Nephron (organoid): ENCODE measurements around the gene FAM163A.
"Not testable (repeated sequence)": the region's sequence is repeated elsewhere in the genome, so short reads cannot be mapped to it uniquely, and the experiment has no call there.

Experiments
- H3K27ac Mint-ChIP-seq, 3 experiments: 2 replicates each; pipeline ENCODE4 v1.8.0; 2020; ENCODE audit warnings: mixed read lengths in 3 of 3, mild to moderate bottlenecking in 2 of 3, moderate library complexity in 1 of 3
- H3K27me3 Mint-ChIP-seq: 2 replicates; pipeline ENCODE4 v1.8.0; 2021; ENCODE audit warnings: low read depth, mild to moderate bottlenecking, moderate library complexity, mixed read lengths
- H3K36me3 Mint-ChIP-seq: 2 replicates; pipeline ENCODE4 v1.8.0; 2020; ENCODE audit warnings: low read depth, mixed read lengths
- H3K4me1 Mint-ChIP-seq: 2 replicates; pipeline ENCODE4 v1.8.0; 2020; ENCODE audit warnings: mixed read lengths
- H3K4me3 Mint-ChIP-seq, 3 experiments: 2 replicates each; pipeline ENCODE4 v1.8.0; 2020; ENCODE audit warnings: mild to moderate bottlenecking in 3 of 3, mixed read lengths in 3 of 3, moderate library complexity in 2 of 3
- H3K9me3 Mint-ChIP-seq: 2 replicates; pipeline ENCODE4 v1.8.0; 2020; ENCODE audit warnings: mixed read lengths
- CTCF ChIP-seq, 3 experiments: fragments of 200-600 bp; sonication (generic); IDR thresholded peaks; one replicate each; pipeline ENCODE4 v1.5.0; 2021; ENCODE audit warnings: antibody characterized with exemption in 3 of 3; ENCODE audit not compliant: unreplicated experiment in 3 of 3

The FAM163A gene

GRCh38 chr1:179840107-179840506, 97.0 kb downstream of the FAM163A start:
- no peak overlapping the region for H3K27ac Mint-ChIP-seq
- H3K27me3 Mint-ChIP-seq: no peaks in the 10 kb centered on the region
- peaks cover 20% of the 10 kb centered on the region for H3K36me3 Mint-ChIP-seq
- H3K4me1 Mint-ChIP-seq: no peaks in the 10 kb centered on the region
- H3K4me3 Mint-ChIP-seq: no peak overlapping the region
- no peaks in the 10 kb centered on the region for H3K9me3 Mint-ChIP-seq
- no peak for TF ChIP-seq CTCF (IDR thresholded peaks at IDR 0.05; ENCODE audit: unreplicated experiment in 3 of 3)

- Mint-ChIP-seq H3K27ac (no peak overlapping the region), H3K36me3 (peaks cover 53% of the 10 kb centered on the region), H3K27me3 (no peaks in the 10 kb centered on the region), H3K4me3 (no peak overlapping the region), H3K9me3 (no peaks in the 10 kb centered on the region), H3K4me1 (no peaks in the 10 kb centered on the region)
- TF ChIP-seq CTCF (IDR thresholded peaks at IDR 0.05; ENCODE audit: unreplicated experiment in 3 of 3): no peak
Observed at GRCh38 chr1:179848233-179848632, 105.1 kb downstream of the FAM163A start.

- Mint-ChIP-seq H3K4me1 (no peaks in the 10 kb centered on the region), H3K27me3 (no peaks in the 10 kb centered on the region), H3K27ac (no peak overlapping the region), H3K36me3 (peaks cover 62% of the 10 kb centered on the region), H3K9me3 (no peaks in the 10 kb centered on the region), H3K4me3 (no peak overlapping the region)
- no peak for TF ChIP-seq CTCF (IDR thresholded peaks at IDR 0.05; ENCODE audit: unreplicated experiment in 3 of 3)
Observed at GRCh38 chr1:179853102-179853501, 110.0 kb downstream of the FAM163A start.

GRCh38 chr1:179855831-179856230, 112.7 kb downstream of the FAM163A start:
- H3K27me3 Mint-ChIP-seq, H3K9me3 Mint-ChIP-seq, H3K4me1 Mint-ChIP-seq, H3K4me3 Mint-ChIP-seq, H3K27ac Mint-ChIP-seq: not testable (repeated sequence)
- H3K36me3 Mint-ChIP-seq: peaks cover 54% of the 10 kb centered on the region

- no peak for TF ChIP-seq CTCF (IDR thresholded peaks at IDR 0.05; ENCODE audit: unreplicated experiment in 3 of 3)
- H3K27ac Mint-ChIP-seq: no peak overlapping the region
- peaks cover 52% of the 10 kb centered on the region for H3K36me3 Mint-ChIP-seq
- H3K27me3 Mint-ChIP-seq: no peaks in the 10 kb centered on the region
- H3K4me1 Mint-ChIP-seq: no peaks in the 10 kb centered on the region
- H3K9me3 Mint-ChIP-seq: no peaks in the 10 kb centered on the region
- H3K4me3 Mint-ChIP-seq: no peak overlapping the region
Observed at GRCh38 chr1:179856296-179856695, 113.2 kb downstream of the FAM163A start.

GRCh38 chr1:179857009-179857408, 113.9 kb downstream of the FAM163A start:
- Mint-ChIP-seq H3K4me1 (no peaks in the 10 kb centered on the region), H3K4me3 (no peak overlapping the region), H3K27ac (no peak overlapping the region), H3K36me3 (peaks cover 51% of the 10 kb centered on the region), H3K27me3 (no peaks in the 10 kb centered on the region), H3K9me3 (no peaks in the 10 kb centered on the region)
- TF ChIP-seq CTCF (IDR thresholded peaks at IDR 0.05; ENCODE audit: unreplicated experiment in 3 of 3): no peak
